MCF 10A (cell line): Measurements from ENCODE around the gene HNRNPC. TPM values are rescaled to one million over a fixed set of nuclear protein-coding genes. Genes with fewer than 3 reads are reported as not detected.

Experiments used
- Bru-seq: library from RNA; stranded (reverse); fragments of 400-500 nt; gene quantifications from one replicate; lab custom pipeline; 2021; lab: Mats Ljungman, UMichigan
- BruChase-seq, 2 experiments: library from RNA; stranded (reverse); fragments of 400-500 nt; gene quantifications; one replicate each; lab custom pipeline; 2021; lab: Mats Ljungman, UMichigan
- BruUV-seq: library from RNA; stranded (reverse); fragments of 400-500 nt; replicated peaks from 2 replicates; lab custom pipeline; 2021; lab: Mats Ljungman, UMichigan
- CTCF ChIA-PET: fragments of 300-600 bp; sonication (Branson Sonifier 250); formaldehyde crosslinking; extraction: SDS; loops from one replicate; lab custom pipeline; 2021; ENCODE audit warnings: antibody characterized with exemption, inconsistent platforms; lab: Yijun Ruan, JAX
- POLR2A ChIA-PET: fragments of 300-600, 350-650 bp; sonication (Branson Sonifier 250); formaldehyde crosslinking; extraction: SDS; loops from one replicate; lab custom pipeline; 2020; ENCODE audit warnings: antibody characterized with exemption, inconsistent platforms; lab: Yijun Ruan, JAX
- DNase-seq: peaks from one replicate; pipeline ENCODE4 v3.0.0-alpha.2; 2018; ENCODE audit not compliant: unreplicated experiment
- H3K27ac Mint-ChIP-seq: one replicate; pipeline ENCODE4 v1.8.0; 2022; ENCODE audit warnings: mild to moderate bottlenecking, low read depth, mixed read lengths; ENCODE audit not compliant: unreplicated experiment
- H3K27me3 Mint-ChIP-seq: one replicate; pipeline ENCODE4 v1.8.0; 2022; ENCODE audit warnings: mixed read lengths; ENCODE audit not compliant: insufficient read depth, unreplicated experiment
- H3K36me3 Mint-ChIP-seq: one replicate; pipeline ENCODE4 v1.8.0; 2022; ENCODE audit warnings: mild to moderate bottlenecking, moderate library complexity, mixed read lengths; ENCODE audit not compliant: insufficient read depth, unreplicated experiment
- H3K4me1 Mint-ChIP-seq: one replicate; pipeline ENCODE4 v1.8.0; 2022; ENCODE audit warnings: mixed read lengths; ENCODE audit not compliant: insufficient read depth, unreplicated experiment
- H3K4me3 Mint-ChIP-seq: one replicate; pipeline ENCODE4 v1.8.0; 2022; ENCODE audit warnings: mild to moderate bottlenecking, moderate library complexity, mixed read lengths; ENCODE audit not compliant: unreplicated experiment
- H3K9me3 Mint-ChIP-seq: one replicate; pipeline ENCODE4 v1.8.0; 2022; ENCODE audit warnings: mixed read lengths; ENCODE audit not compliant: unreplicated experiment
- intact Hi-C: fragments of 100-400 bp; cut with micrococcal nuclease; formaldehyde crosslinking; loops from 2 replicates; pipeline ENCODE4 v1.14.1; 2022
- long read RNA-seq: library from polyadenylated mRNA; stranded (forward); transcript quantifications from one replicate; pipeline ENCODE4 v2.0.0, GENCODE V29; 2022
- total RNA-seq: library from RNA; stranded (reverse); gene quantifications from 2 replicates; pipeline ENCODE4 v1.2.3, GENCODE V29; 2022
- TF ChIP-seq, protein P1 (sequence below): fragments of 200-600 bp; IDR thresholded peaks from one replicate; pipeline ENCODE4 v1.8.0; 2022; ENCODE audit warnings: antibody characterized with exemption, mild to moderate bottlenecking; ENCODE audit not compliant: unreplicated experiment

Gene HNRNPC
- total RNA-seq (882 and 1,027 TPM in 2 replicates), Bru-seq, nascent RNA (percentile 99 among the genes with signal in this experiment), BruChase-seq, experiment 1, labeled RNA remaining after a 6-hour chase (percentile 99 among the genes with signal in this experiment), BruChase-seq, experiment 2, labeled RNA remaining after a 2-hour chase (percentile 99 among the genes with signal in this experiment)
- long read RNA-seq, transcript HNRNPC-208 (8 exons, 1,790 nt) = minor isoform, 9 of 1,149 reads
- long read RNA-seq, transcript HNRNPC-230 (8 exons, 1,371 nt) = minor isoform, 202 of 1,149 reads
- long read RNA-seq, transcript HNRNPC-205 (9 exons, 1,375 nt) = major isoform, 286 of 1,149 reads
- long read RNA-seq, transcript HNRNPC-211 (9 exons, 1,784 nt) = minor isoform, 115 of 1,149 reads
- long read RNA-seq, partial matches to known transcripts = 77 of 1,149 reads
- long read RNA-seq, other reads (novel, unspliced or antisense) = 444 of 1,149 reads

DNA sequence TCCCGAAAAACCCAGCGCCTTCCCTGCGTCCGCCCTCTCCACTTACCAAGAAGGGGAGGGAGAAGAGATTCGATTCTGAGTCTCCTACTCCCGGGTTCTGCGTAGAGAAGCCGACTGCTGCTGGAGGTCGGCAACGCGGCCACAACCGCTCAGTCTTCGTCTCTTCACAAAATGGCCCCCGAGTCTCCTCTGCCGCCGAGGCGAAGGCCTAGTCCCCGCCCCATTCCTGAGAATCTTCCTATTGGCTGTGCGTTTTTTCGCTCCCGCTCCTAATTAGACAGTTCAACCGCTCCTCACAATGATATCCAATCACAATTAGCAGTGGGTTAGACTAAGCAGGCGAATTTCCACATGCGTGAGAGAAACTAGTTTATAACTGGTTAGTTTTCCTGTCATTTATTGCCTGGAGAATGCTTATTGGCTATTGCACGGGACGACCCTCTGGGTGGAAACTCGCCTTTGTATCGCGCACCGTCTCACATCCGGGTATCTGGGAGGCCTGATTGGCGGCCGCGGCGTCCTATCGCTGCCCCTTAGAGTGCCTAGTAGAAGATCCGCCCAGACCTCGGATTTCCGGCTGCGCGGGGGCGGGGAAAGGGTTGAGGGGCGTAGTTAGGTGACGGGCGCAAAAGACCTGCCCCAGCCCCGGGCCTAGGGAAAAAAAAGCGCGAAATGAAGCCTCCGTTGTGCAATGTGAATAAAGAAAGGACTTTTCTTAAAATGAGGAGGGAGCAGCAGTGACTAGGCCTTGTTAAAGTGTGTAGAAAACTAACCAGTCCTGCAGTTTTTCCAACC, at the start of gene HNRNPC:
Gene HNRNPC, minus strand, starts transcription at position 191 of the 795 bp plus-strand sequence. CDS start 35,249 bp downstream, outside the sequence.
- BruUV-seq = no TSS peak
- Mint-ChIP-seq H3K36me3 (peaks cover 51% of the 10 kb centered on the region), H3K9me3 (no peaks in the 10 kb centered on the region), H3K4me1 (peaks cover 12% of the 10 kb centered on the region), H3K27ac (peak within 1 kb of the TSS; percentile 99), H3K27me3 (no peaks in the 10 kb centered on the region), H3K4me3 (peak within 1 kb of the TSS; percentile 90)
- intact Hi-C loops = loop anchor here (2.0 kb wide), 1 partner anchor 113 kb away; no protein-coding TSS in a partner anchor
- CTCF ChIA-PET = interaction anchor here (0.6 kb wide), 1 partner anchor 1672 kb away, joined by 3 read pairs; no protein-coding TSS in a partner anchor
- peak; percentile 100 for DNase-seq
- TF ChIP-seq, protein P1, sequence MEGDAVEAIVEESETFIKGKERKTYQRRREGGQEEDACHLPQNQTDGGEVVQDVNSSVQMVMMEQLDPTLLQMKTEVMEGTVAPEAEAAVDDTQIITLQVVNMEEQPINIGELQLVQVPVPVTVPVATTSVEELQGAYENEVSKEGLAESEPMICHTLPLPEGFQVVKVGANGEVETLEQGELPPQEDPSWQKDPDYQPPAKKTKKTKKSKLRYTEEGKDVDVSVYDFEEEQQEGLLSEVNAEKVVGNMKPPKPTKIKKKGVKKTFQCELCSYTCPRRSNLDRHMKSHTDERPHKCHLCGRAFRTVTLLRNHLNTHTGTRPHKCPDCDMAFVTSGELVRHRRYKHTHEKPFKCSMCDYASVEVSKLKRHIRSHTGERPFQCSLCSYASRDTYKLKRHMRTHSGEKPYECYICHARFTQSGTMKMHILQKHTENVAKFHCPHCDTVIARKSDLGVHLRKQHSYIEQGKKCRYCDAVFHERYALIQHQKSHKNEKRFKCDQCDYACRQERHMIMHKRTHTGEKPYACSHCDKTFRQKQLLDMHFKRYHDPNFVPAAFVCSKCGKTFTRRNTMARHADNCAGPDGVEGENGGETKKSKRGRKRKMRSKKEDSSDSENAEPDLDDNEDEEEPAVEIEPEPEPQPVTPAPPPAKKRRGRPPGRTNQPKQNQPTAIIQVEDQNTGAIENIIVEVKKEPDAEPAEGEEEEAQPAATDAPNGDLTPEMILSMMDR = no peak
- POLR2A ChIA-PET = interaction anchor here (0.8 to 7.3 kb wide), 11 partner anchors 11 to 165 kb away, joined by 3 to 82 read pairs (median 4); partner anchors contain the start of gene SUPT16H

DNA sequence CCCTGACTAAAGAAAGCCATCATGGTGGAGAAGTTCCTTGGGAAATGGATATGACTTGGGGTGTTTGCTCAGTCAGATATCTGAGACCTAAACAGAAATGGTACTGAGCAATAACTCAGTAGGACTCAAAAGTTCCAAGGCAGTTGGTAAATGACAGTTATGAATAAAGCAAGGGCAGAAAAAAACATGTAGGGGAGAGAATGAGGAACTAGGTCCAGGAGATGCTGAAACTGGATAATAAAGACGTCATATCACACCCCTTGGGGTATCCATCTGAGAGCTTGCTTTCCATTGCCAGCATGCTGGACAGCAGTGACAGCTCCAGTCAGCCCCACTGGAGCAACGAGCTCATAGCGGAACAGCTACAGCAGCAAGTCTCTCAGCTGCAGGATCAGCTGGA, 48.2 kb upstream of the HNRNPC start:
- ChIA-PET CTCF (no interaction called here), POLR2A (interaction anchor here (1.7 kb wide), 1 partner anchor 8 kb away, joined by 5 read pairs; no protein-coding TSS in a partner anchor)
- TF ChIP-seq, protein P1 = no peak
- intact Hi-C loops = no loop called here
- no peaks in the 10 kb centered on the region for H3K36me3 Mint-ChIP-seq
- no peak for DNase-seq
- no peaks in the 10 kb centered on the region for H3K4me1 Mint-ChIP-seq
- no TSS peak for BruUV-seq
- no peak overlapping the region for H3K27ac Mint-ChIP-seq
- no peak overlapping the region for H3K4me3 Mint-ChIP-seq
- peaks cover 17% of the 10 kb centered on the region for H3K27me3 Mint-ChIP-seq
- no peaks in the 10 kb centered on the region for H3K9me3 Mint-ChIP-seq

DNA sequence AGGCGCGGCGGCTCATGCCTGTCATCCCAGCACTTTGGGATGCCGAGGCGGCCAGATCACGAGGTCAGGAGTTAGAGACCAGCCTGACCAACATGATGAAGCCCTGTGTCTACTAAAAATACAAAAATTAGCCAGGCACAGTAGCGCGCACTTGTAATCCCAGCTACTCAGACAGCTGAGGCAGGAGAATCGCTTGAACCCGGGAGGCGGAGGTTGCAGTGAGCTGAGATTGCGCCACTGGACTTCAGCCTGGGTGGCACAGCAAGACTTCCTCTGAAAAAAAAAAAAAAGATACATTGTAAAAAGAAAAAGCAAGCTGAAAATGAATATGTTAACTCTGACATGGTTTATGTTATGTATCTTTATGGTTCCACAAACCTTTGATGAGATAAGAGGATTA, 44.3 kb upstream of the HNRNPC start:
- no peaks in the 10 kb centered on the region for H3K36me3 Mint-ChIP-seq
- H3K4me3 Mint-ChIP-seq = no peak overlapping the region
- H3K4me1 Mint-ChIP-seq = peaks cover 9% of the 10 kb centered on the region
- H3K27ac Mint-ChIP-seq = no peak overlapping the region
- no peak for DNase-seq
- peaks cover 17% of the 10 kb centered on the region for H3K27me3 Mint-ChIP-seq
- ChIA-PET CTCF (interaction anchor here (0.6 to 0.9 kb wide), 4 partner anchors 48 to 1910 kb away, joined by 3 to 4 read pairs (median 3); no protein-coding TSS in a partner anchor), POLR2A (no interaction called here)
- H3K9me3 Mint-ChIP-seq = no peaks in the 10 kb centered on the region
- TF ChIP-seq, protein P1 = no peak
- intact Hi-C loops = no loop called here
- no TSS peak for BruUV-seq
